Measurements from ENCODE around the gene SORBS1. TPM values are rescaled to one million over a fixed set of nuclear protein-coding genes. Genes with fewer than 3 reads are reported as not detected.

The SORBS1 gene
- total RNA-seq, 4 donors from 2014 or later: 21.5 to 65.8 (median 30.1) TPM

DNA sequence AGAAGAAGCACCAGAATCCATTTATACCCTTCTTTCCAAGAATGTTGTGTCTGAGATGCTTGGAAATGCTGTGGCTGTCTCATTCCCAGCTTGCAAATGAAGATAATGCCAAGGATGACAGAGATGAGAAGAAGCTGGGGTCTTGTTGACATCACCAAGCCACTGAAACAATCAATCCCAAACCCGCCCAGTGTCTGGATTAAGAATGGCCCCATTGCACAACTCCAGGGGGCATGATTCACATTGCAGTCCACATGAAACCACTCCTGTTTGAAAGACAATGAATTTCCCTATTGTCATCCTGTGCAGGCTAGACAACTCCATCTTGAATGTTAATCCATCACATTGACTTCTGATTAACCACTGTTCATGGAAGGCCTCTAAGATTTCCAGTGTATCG lies 28.6 kb downstream of the SORBS1 start:
- WGBS, 2 donors: 95 to 96% methylated on average over 2 of the region's 2 CpGs
- Histone ChIP-seq H3K4me1 (peaks cover 0 to 5% of the 10 kb centered on the region in 2 donors), H3K36me3 (no peaks in the 10 kb centered on the region), H3K27me3 (no peaks in the 10 kb centered on the region), H3K27ac (no peak overlapping the region), H3K4me3 (replicated peaks in 1 of 3) (no peak overlapping the region), H3K9me3 (no peaks in the 10 kb centered on the region)
- DNase-seq: no peak
- TF ChIP-seq, protein P1, sequence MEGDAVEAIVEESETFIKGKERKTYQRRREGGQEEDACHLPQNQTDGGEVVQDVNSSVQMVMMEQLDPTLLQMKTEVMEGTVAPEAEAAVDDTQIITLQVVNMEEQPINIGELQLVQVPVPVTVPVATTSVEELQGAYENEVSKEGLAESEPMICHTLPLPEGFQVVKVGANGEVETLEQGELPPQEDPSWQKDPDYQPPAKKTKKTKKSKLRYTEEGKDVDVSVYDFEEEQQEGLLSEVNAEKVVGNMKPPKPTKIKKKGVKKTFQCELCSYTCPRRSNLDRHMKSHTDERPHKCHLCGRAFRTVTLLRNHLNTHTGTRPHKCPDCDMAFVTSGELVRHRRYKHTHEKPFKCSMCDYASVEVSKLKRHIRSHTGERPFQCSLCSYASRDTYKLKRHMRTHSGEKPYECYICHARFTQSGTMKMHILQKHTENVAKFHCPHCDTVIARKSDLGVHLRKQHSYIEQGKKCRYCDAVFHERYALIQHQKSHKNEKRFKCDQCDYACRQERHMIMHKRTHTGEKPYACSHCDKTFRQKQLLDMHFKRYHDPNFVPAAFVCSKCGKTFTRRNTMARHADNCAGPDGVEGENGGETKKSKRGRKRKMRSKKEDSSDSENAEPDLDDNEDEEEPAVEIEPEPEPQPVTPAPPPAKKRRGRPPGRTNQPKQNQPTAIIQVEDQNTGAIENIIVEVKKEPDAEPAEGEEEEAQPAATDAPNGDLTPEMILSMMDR (IDR thresholded peaks at IDR 0.05): no peak
- TF ChIP-seq POLR2A (IDR thresholded peaks at IDR 0.05): no peak
- intact Hi-C loops (cut with DNase I): no loop called here

DNA sequence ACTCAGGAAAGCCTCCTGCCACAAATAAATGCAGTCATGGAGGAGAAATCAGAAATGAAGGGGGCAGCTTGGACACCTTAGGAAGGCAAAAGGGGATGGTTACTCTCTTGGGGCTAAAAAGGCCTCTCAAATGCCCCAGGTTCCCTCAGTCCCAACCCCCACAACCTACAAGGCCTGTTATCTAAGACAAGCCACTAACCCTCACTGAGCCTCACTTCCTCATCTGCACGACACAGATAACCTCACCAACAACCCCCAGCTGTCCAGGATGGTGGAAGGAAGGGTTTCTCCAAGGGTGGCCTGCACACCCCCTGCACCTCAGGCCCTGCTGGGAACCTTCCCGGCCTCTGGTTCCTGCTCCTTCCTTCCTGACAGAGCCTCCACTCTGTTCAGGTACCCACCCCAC lies 29.2 kb downstream of the SORBS1 start:
- no peaks in the 10 kb centered on the region for H3K9me3 ChIP-seq
- intact Hi-C loops (cut with DNase I): no loop called here
- no peak overlapping the region for H3K4me3 ChIP-seq (replicated peaks in 1 of 3)
- H3K36me3 ChIP-seq: no peaks in the 10 kb centered on the region
- H3K27me3 ChIP-seq: no peaks in the 10 kb centered on the region
- no peak for TF ChIP-seq POLR2A (IDR thresholded peaks at IDR 0.05)
- TF ChIP-seq, protein P1 (IDR thresholded peaks at IDR 0.05): no peak
- peaks cover 0 to 5% of the 10 kb centered on the region in 2 donors for H3K4me1 ChIP-seq
- 81 to 85% methylated on average over 2 of the region's 2 CpGs for WGBS, 2 donors
- H3K27ac ChIP-seq: no peak overlapping the region
- no peak for DNase-seq

DNA sequence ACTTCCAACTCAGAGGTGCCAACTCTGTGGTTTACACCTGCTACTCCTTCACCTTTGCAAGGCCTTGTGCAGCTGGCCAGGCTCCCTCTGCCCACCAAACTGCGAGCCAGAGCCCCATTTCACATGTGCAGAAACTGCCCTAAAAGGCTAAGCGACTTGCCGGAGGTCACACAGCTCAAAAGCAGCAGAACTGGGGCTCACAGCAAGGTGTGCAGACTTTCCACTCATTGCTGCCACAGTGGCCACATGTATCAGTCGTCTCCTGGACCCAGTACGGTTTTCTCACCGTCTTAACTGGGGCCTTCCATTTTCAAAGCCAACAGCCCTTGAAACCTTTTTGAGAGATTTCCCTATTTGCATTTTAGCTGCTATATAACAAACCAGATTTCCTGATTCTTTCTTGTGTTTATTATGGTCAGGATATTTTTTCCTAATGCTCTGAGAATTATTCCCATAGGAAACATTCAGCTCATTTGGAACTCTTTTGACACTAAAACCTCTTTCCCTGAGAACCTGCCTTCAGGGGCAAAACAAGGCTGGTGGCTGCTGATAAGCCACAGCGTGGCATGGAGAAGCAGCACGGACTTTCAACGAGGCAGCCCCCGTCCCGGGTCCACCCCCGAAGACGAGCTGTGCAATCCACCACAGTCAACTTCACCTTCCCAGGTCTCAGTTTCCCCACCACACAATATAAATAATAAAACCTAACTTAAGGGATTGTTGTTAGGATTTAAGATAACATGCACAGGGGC lies 29.9 kb downstream of the SORBS1 start:
- no peaks in the 10 kb centered on the region for H3K9me3 ChIP-seq
- H3K27me3 ChIP-seq: no peaks in the 10 kb centered on the region
- intact Hi-C loops (cut with DNase I): no loop called here
- DNase-seq: no peak
- TF ChIP-seq, protein P1 (IDR thresholded peaks at IDR 0.05): no peak
- TF ChIP-seq POLR2A (IDR thresholded peaks at IDR 0.05): no peak
- H3K36me3 ChIP-seq: no peaks in the 10 kb centered on the region
- H3K4me1 ChIP-seq: peaks cover 0 to 5% of the 10 kb centered on the region in 2 donors
- no peak overlapping the region for H3K27ac ChIP-seq
- H3K4me3 ChIP-seq (replicated peaks in 1 of 3): no peak overlapping the region
- WGBS, 2 donors: 63 to 64% methylated on average over 13 of the region's 13 CpGs

DNA sequence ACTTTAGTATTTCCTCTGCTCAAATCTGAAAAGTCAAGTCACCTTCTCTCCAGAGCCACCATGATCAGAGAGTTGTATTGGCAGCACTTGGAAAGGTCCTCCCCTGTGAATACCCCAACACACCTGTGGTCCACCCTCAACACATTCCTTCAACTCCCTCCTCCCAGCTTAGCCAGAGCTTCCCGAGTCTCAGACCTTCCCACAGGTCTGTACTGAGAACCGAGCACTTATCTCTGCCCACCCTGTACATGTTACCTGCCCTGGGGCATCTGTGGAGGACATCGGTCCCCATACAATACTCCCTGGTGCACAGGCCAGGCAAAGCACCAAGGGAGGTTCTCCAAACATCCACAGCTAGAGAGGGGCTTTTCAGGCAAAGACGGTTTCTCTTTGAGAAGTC lies 30.6 kb downstream of the SORBS1 start:
- no peak overlapping the region for H3K4me3 ChIP-seq (replicated peaks in 1 of 3)
- TF ChIP-seq, protein P1 (IDR thresholded peaks at IDR 0.05): no peak
- no peak for TF ChIP-seq POLR2A (IDR thresholded peaks at IDR 0.05)
- peaks cover 0 to 5% of the 10 kb centered on the region in 2 donors for H3K4me1 ChIP-seq
- intact Hi-C loops (cut with DNase I): no loop called here
- no peak for DNase-seq
- no peaks in the 10 kb centered on the region for H3K9me3 ChIP-seq
- WGBS, 2 donors: 86 to 100% methylated on average over 3 to 4 of the region's 4 CpGs
- no peak overlapping the region for H3K27ac ChIP-seq
- H3K36me3 ChIP-seq: no peaks in the 10 kb centered on the region
- H3K27me3 ChIP-seq: no peaks in the 10 kb centered on the region

DNA sequence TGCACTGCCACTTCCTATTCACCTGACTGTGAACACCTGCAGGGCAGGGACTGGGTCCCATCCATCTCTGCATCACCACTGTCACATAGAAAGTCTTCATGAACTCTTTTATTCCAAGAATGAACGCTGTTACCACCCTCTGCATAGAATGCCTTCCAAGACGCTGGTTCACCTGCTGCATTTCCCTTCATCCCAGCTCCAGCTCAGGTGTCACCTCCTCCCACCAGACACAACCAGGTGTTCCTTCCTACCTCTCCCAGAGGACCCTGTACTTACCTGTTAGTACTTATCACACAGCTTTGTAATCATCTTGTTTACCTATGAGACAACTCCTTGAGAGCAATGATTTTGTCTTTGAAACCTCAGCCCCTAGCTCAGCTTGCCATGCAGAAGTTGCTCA lies 31.1 kb downstream of the SORBS1 start:
- 86 to 93% methylated on average over 2 of the region's 2 CpGs for whole genome bisulfite sequencing, 2 donors
- no peak for DNase-seq
- Histone ChIP-seq H3K36me3 (no peaks in the 10 kb centered on the region), H3K27ac (no peak overlapping the region), H3K4me3 (replicated peaks in 1 of 3) (no peak overlapping the region), H3K9me3 (no peaks in the 10 kb centered on the region), H3K4me1 (peaks cover 0 to 5% of the 10 kb centered on the region in 2 donors), H3K27me3 (no peaks in the 10 kb centered on the region)
- intact Hi-C loops (cut with DNase I): no loop called here
- no peak for TF ChIP-seq POLR2A (IDR thresholded peaks at IDR 0.05)
- TF ChIP-seq, protein P1 (IDR thresholded peaks at IDR 0.05): no peak
